NCI-H187 (cell line): ENCODE measurements around the gene CIDEA.
"Not testable (repeated sequence)": the region's sequence is repeated elsewhere in the genome, so short reads cannot be mapped to it uniquely, and the experiment has no call there.

Experiments used
- DNase-seq, 2 experiments: peaks; one replicate each; lab custom pipeline; 2025; lab: John Stamatoyannopoulos, UW

CIDEA gene

GRCh38 chr18:12239431-12239830 is 14.7 kb upstream of the CIDEA start:
- no peak for DNase-seq

- DNase-seq: no peak
These were observed 11.4 kb upstream of the CIDEA start for GRCh38 chr18:12242658-12243260.

- not testable (repeated sequence) for DNase-seq
These were observed 10.9 kb upstream of the CIDEA start for GRCh38 chr18:12243272-12243671.

GRCh38 chr18:12245793-12246135 is 8.4 kb upstream of the CIDEA start:
- no peak for DNase-seq

GRCh38 chr18:12246849-12247808 is 7.0 kb upstream of the CIDEA start:
- DNase-seq: no peak

GRCh38 chr18:12247946-12248345 is 6.2 kb upstream of the CIDEA start:
- no peak for DNase-seq

GRCh38 chr18:12248926-12249720 is 5.0 kb upstream of the CIDEA start:
- no peak for DNase-seq

GRCh38 chr18:12251311-12251710 is 2.9 kb upstream of the CIDEA start:
- no peak for DNase-seq

- DNase-seq: no peak
These were observed 2.1 kb upstream of the CIDEA start for GRCh38 chr18:12252061-12252460.

GRCh38 chr18:12253027-12253426 is 1.1 kb upstream of the CIDEA start:
- no peak for DNase-seq

- no peak for DNase-seq
These were observed 462 bp upstream of the CIDEA start for GRCh38 chr18:12253663-12254135.

- DNase-seq: no peak
These were observed 805 bp downstream of the CIDEA start for GRCh38 chr18:12254820-12255511.

- no peak for DNase-seq
These were observed 1.5 kb downstream of the CIDEA start for GRCh38 chr18:12255626-12256026.

- no peak for DNase-seq
These were observed 2.8 kb downstream of the CIDEA start for GRCh38 chr18:12256951-12257350.

GRCh38 chr18:12257996-12258718 is 4.0 kb downstream of the CIDEA start:
- DNase-seq: no peak

- DNase-seq: no peak
These were observed 4.9 kb downstream of the CIDEA start for GRCh38 chr18:12258719-12259705.

GRCh38 chr18:12262748-12263147 is 8.6 kb downstream of the CIDEA start:
- no peak for DNase-seq

GRCh38 chr18:12264864-12265263 is 10.7 kb downstream of the CIDEA start:
- DNase-seq: no peak

- peak; percentile 53 to 71 for DNase-seq
These were observed 17.4 kb downstream of the CIDEA start for GRCh38 chr18:12271376-12272235.
